NCI-H2227 (cell line): ENCODE data around the gene OSBPL6.
"Not testable (repeated sequence)": the region's sequence is repeated elsewhere in the genome, so short reads cannot be mapped to it uniquely, and the experiment has no call there.

Experiments used
- DNase-seq: peaks from one replicate; lab custom pipeline; 2025; ENCODE audit not compliant: unreplicated experiment; lab: John Stamatoyannopoulos, UW

The OSBPL6 gene

DNA sequence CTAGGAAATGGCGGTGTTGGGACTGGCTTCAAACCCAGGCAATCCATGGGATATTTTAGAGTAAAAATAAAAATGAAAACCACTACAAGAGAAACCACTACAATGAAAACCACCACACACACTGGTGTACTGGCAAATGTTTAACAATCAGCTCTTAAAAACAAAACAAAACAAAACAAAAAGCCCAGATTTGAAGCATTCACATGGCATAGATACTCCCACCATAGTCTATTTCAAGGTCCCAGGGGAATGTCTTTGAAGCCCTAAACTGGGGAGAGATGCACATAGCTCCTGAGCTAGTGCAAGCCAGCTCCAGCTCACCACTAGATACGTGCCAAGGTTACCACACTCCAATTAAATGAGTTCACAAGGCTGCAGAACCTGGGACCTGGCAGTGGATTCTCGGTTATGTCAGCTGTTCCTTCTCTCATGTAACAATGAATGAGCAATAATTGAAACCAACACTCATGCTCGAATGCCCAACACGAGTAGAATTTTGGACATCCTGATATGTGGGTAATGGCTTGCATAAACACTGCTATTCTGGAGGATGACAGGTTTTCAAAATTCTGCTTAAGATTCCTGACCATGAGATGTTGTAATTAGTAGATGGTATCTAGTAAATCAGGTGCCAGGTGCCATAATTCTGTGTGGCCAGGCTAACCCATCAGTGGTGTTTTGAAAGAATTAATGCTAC, 102.2 kb downstream of the OSBPL6 start:
- no peak for DNase-seq

DNA sequence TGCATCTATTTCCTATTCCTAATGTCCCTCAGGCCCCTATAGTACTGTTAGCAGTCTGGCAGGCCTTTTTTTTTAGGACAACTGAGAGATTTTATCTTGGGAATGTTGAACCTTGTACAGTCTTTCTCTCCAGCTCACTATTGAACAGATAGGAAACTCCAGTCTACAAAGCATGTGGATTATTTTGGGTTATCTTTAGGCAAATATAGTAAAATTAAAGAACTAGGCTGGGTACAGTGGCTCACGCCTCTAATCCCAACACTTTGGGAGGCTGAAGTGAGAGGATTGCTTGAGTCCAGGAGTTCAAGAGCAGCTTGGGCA, 102.7 kb downstream of the OSBPL6 start:
- DNase-seq, result no peak

DNA sequence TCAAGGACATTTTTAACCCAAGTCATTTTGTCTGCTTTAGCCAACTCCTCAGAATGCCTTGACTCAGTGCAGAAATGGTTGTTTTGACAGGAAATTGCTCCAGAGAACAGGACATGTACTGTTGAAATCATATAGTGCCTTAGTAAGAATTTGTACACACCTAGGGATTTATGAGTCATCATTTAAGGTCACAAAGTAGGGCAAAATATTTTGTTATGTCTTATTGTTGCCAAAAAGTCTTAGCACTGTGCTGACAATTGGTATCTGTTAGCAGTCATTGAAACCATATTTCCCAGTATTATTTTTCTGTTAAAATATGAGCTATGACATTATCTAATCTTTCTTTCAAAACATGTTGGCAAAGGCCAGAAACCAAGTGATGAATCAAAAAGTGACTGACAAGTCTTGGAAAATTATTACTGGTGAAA, 104.5 kb downstream of the OSBPL6 start:
- DNase-seq, result no peak

DNA sequence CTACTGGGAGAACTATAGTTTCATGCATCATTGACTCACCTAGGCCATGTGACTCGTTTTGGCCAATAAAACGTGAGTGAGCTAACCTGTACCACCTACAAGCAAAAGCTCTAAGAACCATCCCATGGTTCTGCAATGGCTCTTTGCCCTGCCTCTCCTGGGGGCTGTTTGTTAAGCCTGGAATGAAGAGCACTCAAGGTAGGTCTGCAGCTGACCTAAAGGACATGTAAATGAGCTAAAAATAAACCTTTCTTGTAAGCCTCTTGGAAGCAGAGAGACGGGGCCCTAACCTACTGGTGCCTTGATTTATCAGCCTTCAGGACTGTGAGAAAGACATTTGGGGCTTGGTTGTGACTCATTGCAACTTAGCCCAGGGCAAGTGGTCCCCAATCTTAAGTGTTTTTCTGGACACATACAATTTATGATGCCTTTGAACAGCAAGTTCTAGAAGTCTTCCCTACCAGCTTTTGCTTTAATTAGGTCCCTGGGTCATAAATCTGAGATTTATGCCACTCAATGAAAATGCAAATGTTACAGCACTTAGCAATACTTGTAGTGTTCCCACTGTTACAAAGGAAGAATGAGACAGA, 107.4 kb downstream of the OSBPL6 start:
- no peak for DNase-seq

DNA sequence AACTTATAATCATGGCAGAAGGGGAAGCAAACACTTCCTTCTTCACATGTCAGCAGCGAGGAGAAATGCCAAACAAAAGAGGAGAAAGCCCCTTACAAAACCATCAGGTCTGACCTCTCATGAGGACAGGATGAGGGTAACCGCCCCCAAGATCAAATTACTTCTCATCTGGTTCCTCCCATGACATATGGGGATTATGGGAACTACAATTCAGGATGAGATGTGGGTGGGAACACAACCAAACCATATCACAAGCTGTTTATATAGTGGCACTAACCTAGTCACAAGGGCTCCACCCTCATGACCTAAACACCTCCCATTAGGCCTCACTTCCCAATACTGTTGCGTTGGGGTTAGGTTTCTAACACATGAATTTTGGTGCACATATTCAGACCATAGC, 110.0 kb downstream of the OSBPL6 start:
- peak; percentile 16 for DNase-seq

DNA sequence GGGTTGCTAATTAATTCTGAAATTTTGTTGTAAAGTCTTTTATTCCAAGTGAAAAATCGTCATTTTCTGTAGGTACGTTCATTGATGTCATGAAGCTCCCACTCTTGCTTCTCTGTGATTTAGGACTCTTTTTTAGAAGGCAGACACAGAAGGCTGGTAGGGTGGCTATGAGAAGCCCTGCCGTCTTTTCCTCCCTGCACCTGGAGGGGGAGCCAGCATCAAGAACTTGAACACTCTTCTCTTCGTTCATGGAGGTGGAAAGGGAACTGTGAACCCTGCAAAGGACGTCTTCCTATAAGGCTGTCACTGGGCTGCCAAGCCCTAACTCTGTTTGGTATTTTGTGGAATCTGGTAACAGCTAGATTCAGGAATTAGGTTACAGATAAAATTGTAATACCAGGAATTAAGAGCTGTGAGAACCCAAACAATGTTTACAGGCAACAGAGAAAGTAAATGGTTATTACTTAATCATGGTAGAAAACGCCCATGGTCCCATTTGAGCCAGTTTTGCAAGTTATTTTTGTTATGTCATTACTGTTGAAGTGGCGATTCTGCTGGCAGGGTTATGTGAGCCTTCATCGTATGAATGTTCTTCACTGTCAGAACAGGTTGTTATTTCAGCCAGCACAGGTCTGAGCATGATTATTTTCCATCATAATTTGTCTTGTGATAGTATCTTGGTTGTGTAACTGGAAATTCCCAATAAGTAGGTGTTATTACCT, 112.2 kb downstream of the OSBPL6 start:
- peak; percentile 73 for DNase-seq

DNA sequence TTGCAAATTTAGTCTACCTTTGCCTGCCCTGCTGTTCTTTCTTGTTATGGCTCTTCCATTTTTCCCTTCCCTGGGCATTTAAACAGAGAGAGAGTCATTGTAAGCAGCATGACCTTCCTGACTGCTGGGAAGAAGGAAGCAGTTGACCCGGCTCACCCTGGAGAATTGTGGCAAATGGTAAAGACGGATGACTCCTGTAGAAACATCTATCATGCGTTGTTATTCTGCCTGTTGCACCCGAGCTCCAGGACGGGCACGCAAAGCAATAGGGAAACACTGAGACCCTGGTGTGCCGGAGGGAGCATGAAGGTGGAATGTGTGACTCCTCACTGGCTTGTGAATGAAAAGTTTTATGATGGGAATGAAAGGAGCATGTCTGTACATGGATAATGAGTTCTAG, 113.3 kb downstream of the OSBPL6 start:
- DNase-seq, result peak; percentile 16

DNA sequence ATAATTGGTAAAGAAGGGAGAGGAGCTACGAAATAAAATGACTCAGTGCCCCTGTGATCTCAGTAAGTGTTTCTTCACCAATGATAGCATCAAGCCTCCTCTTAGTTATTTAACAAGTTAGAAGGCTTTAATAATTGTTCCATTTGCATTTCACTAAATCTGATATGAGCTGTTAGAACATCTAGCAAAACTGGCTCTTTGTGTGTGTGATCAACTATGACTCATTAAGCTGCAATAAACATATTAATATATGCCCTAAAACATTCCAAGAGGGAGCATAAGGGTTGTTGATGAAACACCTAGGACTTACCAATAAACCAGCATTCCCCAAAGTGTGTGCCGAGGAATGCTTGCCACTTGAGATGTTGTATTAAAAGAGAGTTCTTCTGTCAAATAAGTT, 115.2 kb downstream of the OSBPL6 start:
- no peak for DNase-seq

DNA sequence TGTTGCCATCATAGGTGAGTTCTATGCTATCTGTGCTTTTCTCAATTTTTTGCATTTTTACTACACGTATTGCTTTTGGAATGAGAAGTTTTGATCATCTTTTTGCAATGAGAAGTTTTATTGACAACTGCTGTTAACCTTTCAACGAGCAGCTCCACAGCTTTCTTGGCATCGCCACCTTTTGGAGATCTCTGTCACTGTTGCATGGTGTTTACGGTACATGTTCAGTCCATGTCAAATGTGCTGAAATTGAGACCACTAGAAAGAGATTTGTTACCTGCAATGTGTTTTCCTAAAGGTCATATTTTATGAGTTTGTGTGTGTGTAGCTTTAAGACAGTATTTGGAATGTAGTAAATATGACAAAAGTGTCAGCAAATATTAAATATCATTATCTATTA, 120.8 kb downstream of the OSBPL6 start:
- no peak for DNase-seq

DNA sequence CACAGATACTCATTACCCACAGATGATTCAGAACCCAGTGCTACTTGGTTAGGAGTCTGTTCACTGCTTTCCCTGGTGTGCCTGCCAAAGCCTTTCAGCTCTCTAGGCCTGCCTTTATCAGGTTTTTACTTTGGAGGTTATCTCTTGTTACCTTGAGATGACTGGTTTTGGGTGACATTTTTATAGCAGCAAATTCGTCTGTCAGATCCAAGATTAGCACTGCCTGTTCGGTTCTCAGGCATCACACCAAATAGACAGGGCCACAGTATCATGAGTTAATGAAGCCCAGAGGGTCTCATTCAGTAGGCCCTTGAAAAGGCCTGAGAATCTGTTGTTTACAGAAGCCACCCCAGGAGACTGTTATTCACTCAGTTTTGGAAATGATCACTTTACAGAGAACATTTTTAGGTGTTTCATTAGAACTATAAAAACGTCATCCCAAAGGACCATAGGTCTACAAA, 121.2 kb downstream of the OSBPL6 start:
- no peak for DNase-seq

DNA sequence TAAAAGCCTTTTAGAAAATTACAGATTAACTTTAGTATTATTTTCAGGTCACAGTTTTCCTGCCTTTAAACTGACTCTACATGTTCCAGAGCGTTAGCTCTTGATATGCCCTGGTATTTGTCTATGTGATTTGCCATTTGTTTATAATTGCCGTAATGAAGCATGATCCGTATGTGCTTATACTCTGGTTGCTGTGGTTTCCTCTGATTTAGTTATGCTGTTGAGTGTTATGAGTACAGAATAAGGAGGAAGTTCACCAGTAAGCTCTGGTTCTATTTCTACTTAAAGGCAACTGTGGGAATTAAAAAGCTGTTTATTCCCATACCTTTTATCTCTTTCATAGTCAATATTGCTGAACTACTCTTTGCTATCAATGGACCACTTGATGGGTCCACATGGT, 123.5 kb downstream of the OSBPL6 start:
- DNase-seq, result no peak

DNA sequence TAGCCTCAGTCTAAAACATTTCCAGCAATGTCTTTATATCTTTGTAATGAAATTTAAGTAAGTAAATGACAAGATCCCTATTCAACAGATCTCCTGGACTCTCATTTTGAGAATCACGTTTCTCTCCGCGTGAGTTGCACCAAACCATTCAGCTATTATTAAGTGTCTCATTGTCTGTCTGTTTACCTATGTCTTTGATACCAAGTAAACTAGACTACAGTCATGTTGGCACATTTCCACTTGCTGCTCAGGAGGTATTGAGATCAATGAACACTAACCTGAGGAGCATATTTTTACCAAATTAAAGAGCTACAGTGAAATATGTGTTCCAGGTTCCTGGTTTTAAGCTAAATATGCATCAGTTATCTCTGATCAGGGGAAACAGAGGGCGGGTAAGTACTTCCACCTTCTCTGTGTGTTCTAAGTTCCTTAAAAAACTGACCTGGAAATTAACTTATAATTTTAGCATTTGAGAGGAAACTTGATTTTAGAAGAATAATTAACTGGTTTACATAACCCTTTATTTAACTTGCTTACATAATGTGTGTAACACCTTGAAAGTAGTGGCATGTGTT, 125.8 kb downstream of the OSBPL6 start:
- no peak for DNase-seq

DNA sequence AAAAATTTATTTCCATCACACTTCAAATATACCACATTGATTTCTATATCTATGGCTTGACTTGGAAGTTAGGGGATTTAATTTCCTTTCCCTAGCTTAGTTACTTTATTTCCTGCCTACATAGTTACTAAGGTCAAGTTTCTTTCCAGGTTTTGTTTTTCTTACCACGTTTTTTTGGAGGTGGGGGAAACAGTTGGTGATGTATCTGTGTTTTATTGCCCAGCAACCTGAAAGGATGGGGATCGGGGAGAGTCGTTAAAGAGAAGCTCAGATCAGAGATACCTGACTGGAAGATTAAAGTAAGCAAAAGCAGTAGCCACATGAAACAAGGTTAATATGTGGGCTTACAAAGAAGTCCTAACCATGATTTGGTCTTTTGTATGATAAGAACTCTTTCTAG, 127.8 kb downstream of the OSBPL6 start:
- no peak for DNase-seq

DNA sequence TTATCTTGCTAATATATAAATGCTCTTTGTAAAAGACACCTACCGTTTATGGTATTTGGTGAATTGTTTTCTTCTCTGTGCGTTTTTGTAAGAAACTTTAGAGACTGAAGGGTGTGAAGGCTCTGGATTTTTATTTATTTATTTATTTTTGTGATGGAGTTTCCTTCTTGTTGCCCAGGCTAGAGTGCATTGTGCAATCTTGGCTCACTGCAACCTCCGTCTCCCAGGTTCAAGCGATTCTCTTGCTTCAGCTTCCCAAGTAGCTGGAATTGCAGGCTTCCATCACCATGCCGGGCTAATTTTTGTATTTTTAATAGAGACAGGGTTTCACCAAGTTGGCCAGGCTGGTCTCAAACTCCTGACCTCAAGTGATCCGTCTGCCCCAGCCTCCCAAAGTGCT, 129.0 kb downstream of the OSBPL6 start:
- not testable (repeated sequence) for DNase-seq

DNA sequence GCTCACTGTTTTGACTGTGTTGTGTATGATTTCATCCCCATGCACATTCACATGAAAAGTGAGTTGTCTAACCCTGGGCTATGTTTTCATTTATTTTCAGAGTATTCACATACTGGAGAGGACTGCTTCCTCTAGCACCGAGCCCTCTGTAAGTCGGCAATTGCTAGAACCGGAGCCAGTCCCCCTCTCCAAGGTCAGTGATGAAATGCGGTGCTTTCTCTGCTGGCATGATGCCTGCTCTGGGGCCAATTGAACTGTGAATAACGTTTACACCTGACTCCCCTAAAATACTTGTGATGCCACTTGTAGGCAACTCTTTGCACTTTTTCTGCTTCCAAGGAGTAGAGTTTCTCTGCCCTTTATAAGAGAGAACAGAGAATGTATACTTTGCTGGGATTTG, 129.8 kb downstream of the OSBPL6 start:
- no peak for DNase-seq

DNA sequence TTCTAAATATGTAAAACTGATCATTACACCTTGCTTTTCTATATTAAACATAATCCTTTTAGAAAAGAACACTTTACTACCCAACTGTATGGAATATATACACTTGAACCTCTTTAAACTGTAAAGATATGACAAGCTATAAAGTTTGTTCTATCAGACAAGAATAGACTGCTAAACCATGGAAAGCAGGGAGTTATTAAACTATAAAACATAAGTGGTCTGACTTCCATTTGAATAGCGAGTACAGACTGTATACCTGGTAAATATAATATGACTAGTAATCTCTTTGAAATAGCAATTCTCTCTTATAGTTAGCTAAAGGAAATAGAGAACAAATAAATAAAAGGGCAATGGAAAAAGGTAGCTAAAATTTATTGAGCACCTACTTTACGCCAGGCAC, 131.0 kb downstream of the OSBPL6 start:
- no peak for DNase-seq

DNA sequence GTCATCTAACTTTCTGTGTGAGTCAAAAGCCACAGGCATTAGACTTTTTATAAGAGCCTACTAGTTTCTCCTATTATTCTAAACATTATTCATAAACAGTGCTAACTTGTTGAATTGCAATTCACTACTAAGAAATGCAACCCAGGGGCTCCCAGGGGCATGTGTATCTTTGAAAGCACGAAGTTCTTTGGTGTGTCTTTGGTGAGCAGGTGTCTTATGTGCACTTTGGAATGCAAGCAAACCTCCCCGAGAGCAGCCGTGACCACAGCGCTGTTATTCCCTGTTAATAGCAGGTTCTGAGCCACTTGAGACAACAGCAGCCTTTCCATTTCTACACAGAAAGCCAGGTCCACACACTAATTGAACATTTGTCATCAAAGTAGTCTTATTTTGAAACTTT, 133.2 kb downstream of the OSBPL6 start:
- DNase-seq, result peak; percentile 61

DNA sequence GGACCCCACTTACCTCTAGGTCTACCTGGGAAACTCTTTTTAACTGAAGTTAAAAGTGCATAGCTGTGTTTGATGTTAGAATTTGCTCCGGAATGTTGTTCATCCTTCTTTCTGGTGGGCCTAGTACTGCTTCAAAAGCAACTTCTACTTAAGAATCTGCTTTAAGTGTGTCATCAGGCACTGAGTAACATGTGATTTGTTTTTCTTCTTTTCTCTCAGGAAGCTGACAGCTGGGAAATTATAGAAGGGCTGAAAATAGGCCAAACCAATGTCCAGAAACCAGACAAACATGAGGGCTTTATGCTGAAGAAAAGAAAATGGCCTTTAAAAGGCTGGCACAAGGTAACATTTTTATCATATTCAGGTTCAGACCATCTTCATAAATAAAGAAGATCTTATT, 133.7 kb downstream of the OSBPL6 start:
- DNase-seq, result no peak

DNA sequence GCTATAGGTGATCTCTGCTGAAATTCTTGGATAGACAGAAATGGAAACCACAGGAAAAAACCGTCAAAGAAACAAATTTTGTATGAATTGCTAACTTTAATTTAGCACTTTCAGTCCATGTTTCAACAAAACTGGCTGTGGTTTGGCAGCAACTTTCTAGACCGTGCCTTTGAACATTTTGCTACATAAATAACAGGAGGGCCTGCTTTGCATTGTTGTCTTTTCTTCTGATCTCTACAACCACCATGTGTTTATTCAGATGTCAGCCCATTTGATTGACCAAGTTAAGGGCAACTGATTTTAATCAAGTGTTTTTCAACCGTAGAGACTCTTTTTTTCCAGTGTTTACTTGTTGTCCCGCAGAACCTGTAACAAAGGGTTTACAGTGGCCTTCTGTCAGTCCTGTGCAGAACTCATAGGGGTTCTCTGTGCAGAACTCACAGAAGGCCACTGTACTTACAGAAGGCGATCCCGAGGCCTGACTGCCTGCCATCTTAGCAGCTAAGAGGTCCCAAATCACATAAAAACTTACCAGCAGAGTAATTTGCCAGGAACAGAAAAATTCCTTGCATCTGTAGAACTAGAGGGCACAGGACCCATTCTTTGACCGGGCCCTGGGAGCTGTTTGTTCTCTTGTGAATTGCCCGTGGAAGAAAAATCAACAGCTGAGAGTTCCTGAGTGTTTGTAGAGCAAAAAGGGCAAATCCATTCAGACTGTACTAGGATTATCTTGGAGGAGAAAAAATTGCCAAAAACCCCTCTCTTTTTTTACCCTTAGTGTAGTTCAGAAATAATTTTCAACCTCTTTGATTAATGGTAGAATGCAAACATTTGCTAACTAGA, 136.1 kb downstream of the OSBPL6 start:
- no peak for DNase-seq

DNA sequence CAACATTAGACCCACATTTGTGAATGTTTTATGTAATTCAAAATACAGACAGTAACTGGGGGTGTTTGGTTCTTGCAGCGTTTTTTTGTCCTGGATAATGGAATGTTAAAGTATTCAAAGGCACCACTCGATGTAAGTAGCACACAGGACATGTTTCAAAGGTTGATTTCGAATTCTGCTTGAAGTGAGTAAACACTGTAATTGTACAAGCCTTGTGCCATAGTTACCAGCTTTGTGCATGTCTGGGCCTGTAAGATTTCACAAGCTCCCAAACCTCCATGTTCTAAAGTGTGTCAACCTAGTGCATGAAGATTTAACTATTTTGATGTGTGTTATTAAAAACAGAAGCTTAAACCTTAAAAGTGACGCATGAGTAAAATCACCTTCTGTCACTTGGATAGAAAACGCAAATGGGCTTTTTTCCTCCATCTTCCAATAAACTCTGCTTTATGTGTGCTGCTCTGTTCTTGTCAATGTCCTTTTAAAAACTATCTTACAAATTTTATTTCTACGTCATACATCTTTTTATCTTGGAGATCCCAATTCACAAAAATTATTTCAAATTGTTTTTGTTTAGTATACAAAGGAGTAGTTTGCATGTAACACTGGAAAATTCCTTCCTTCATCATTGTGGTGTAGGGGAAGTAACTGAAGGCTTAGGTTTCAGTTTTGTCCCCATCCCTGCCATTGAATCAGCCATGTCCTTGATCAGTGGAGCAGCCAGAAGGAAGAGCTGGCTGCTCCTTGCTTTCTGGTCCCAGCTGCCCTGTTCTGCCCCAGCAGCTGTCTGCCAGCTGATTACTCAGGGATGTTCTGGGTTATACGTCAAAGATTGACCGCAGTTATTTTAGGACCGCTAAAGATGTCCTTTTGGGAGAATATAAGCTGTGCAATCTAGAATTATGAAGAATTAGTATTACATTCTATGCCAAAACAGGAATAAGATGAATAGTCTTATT, 137.4 kb downstream of the OSBPL6 start:
- DNase-seq, result no peak
